Adrenal gland (tissue), 12 donors: ENCODE measurements around the gene APCDD1. TPM values are rescaled to one million over a fixed set of nuclear protein-coding genes. Genes with fewer than 3 reads are reported as not detected.
"Not testable (repeated sequence)": the region's sequence is repeated elsewhere in the genome, so short reads cannot be mapped to it uniquely, and the experiment has no call there.

Source experiments
- DNase-seq, 7 donors: peaks; one replicate each; pipeline ENCODE4 v3.0.0-alpha.2; 2019 to 2020
- H3K27ac ChIP-seq, 5 donors: fragments of 200-600 bp; sonication (generic) in 4 of 5; 1 replicate in 3 of 5; 2 replicates in 2 of 5; pipeline versions ENCODE4 v1.5.1 to v1.8.0; 2016 to 2020; ENCODE audit warnings: mild to moderate bottlenecking in 1 of 5
- H3K27me3 ChIP-seq: fragments of 200-600 bp; 2 replicates; pipeline ENCODE4 v1.8.0; 2021
- H3K36me3 ChIP-seq, 2 donors: fragments of 200-600 bp; replicated peaks in 1 of 2; 1 replicate in 1 of 2; 2 replicates in 1 of 2; pipeline versions ENCODE4 v1.5.1 to v1.8.0; 2018 to 2022
- H3K4me1 ChIP-seq, 2 donors: fragments of 200-600 bp; replicated peaks in 1 of 2; 1 replicate in 1 of 2; 2 replicates in 1 of 2; pipeline versions ENCODE4 v1.5.1 to v1.8.0; 2018 to 2021
- H3K4me3 ChIP-seq, 4 donors: fragments of 200-600 bp; sonication (generic) in 3 of 4; one replicate each; pipeline ENCODE4 v1.5.1; 2016 to 2018
- H3K9me3 ChIP-seq, 3 donors: fragments of 200-600 bp; sonication (generic) in 1 of 3; replicated peaks in 1 of 3; 1 replicate in 2 of 3; 2 replicates in 1 of 3; pipeline versions ENCODE4 v1.5.1 to v1.8.0; 2016 to 2021
- POLR2A ChIP-seq, 2 donors: fragments of 450-650 bp; IDR thresholded peaks; one replicate each; pipeline ENCODE4 v1.6.1; 2017; ENCODE audit warnings: antibody characterized with exemption in 2 of 2, mild to moderate bottlenecking in 2 of 2, moderate library complexity in 1 of 2
- WGBS, 4 donors: extraction: QIAGEN DNeasy Blood & Tissue Kit in 2 of 4; methylation state at CpG; one replicate each; pipeline versions ENCODE4 v1.1.5 to v1.1.7; 2013 to 2017; 5-methylcytosine and 5-hydroxymethylcytosine counted together
- intact Hi-C, 2 donors: fragments of 100-400 bp; cut with DNase I; formaldehyde crosslinking; loops; one replicate each; pipeline versions ENCODE4 v1.14.1 to v1.15.0; 2022 to 2023
- polyA plus RNA-seq, 3 donors: library from polyadenylated mRNA; stranded (reverse); fragments of 200-250 nt in 2 of 3; fragments of 350-450 nt in 1 of 3; fragmentation: Illumina TruSeq in 1 of 3; extraction: RNeasy Lipid Tissue Mini Kit (QIAGEN cat#74804) in 1 of 3; gene quantifications; one replicate each; pipeline ENCODE4 v1.2.3, GENCODE V29; 2013 to 2014
- total RNA-seq, 9 donors: library from RNA; depleted of rRNA in 4 of 9; stranded (reverse); fragments of >200 nt in 4 of 9; fragments of 120-200 nt in 1 of 9; fragmentation: NEBNext Ultra II Directional in 1 of 9; extraction: Animal tissue kit (Norgen Biotek cat#: 25700) in 1 of 9; gene quantifications; one replicate each; pipeline versions ENCODE4 v1.1.0 to v1.2.4, GENCODE V29; 2013 to 2023
- TF ChIP-seq, protein P1 (sequence below), 6 experiments: fragments of 450-650 bp in 4 of 6; fragments of 200-600 bp in 2 of 6; sonication (generic) in 1 of 6; IDR thresholded peaks; 1 replicate in 5 of 6; 2 replicates in 1 of 6; pipeline versions ENCODE4 v1.5.1 to v1.8.0; 2016 to 2021; ENCODE audit warnings: antibody characterized with exemption in 6 of 6, mild to moderate bottlenecking in 2 of 6, moderate library complexity in 1 of 6
- donor health status: healthy with polysubstance abuse.
- donor health status: Bipolar disorder and iron deficiency.
- donor health status: DM: yes; HTN: yes; CAD: no.
- donor health status: DM: no; HTN: no; CAD: no.
- donor health status: DM: no; HTN: no; CAD: no.
- donor health status: DM: yes; HTN: yes; CAD: no.

Gene APCDD1
- total and polyA plus RNA-seq, 12 donors = 7.1 to 62.2 (median 21.9) TPM

- no peaks in the 10 kb centered on the region for H3K9me3 ChIP-seq
- intact Hi-C loops = no loop called here
- WGBS, 4 donors = 71 to 81% (median 73%) methylated on average over 2 of the region's 2 CpGs
- H3K27me3 ChIP-seq = no peaks in the 10 kb centered on the region
- no peak overlapping the region for H3K4me3 ChIP-seq
- TF ChIP-seq, protein P1, sequence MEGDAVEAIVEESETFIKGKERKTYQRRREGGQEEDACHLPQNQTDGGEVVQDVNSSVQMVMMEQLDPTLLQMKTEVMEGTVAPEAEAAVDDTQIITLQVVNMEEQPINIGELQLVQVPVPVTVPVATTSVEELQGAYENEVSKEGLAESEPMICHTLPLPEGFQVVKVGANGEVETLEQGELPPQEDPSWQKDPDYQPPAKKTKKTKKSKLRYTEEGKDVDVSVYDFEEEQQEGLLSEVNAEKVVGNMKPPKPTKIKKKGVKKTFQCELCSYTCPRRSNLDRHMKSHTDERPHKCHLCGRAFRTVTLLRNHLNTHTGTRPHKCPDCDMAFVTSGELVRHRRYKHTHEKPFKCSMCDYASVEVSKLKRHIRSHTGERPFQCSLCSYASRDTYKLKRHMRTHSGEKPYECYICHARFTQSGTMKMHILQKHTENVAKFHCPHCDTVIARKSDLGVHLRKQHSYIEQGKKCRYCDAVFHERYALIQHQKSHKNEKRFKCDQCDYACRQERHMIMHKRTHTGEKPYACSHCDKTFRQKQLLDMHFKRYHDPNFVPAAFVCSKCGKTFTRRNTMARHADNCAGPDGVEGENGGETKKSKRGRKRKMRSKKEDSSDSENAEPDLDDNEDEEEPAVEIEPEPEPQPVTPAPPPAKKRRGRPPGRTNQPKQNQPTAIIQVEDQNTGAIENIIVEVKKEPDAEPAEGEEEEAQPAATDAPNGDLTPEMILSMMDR (IDR thresholded peaks at IDR 0.05) = no peak
- no peak for TF ChIP-seq POLR2A (IDR thresholded peaks at IDR 0.05)
- H3K27ac ChIP-seq = no peak overlapping the region
- peaks cover 0 to 4% of the 10 kb centered on the region in 2 donors for H3K4me1 ChIP-seq
- DNase-seq = no peak
- H3K36me3 ChIP-seq = peaks cover 0 to 24% of the 10 kb centered on the region in 2 donors
These were observed 83.3 kb downstream of the APCDD1 start for GRCh38 chr18:10537765-10538164.

- peaks cover 0 to 24% of the 10 kb centered on the region in 2 donors for H3K36me3 ChIP-seq
- 95 to 97% (median 95%) methylated on average over 5 of the region's 5 CpGs for WGBS, 4 donors
- intact Hi-C loops, DNase-seq, H3K4me3 ChIP-seq, H3K9me3 ChIP-seq, H3K27ac ChIP-seq, H3K27me3 ChIP-seq: not testable (repeated sequence)
- H3K4me1 ChIP-seq = peaks cover 0 to 16% of the 10 kb centered on the region in 2 donors
These were observed 84.7 kb downstream of the APCDD1 start for GRCh38 chr18:10539124-10539523.

Other genes with a start within 250 kb of the APCDD1 start
- gene NAPG, start 71.4 kb downstream of the APCDD1 start, total RNA-seq = 10 to 100 TPM; 23.6 to 63.9 (median 42.6) TPM
- 10 to 100 TPM; 17.0 to 38.2 (median 17.6) TPM for gene NAPG, start 71.4 kb downstream of the APCDD1 start, polyA plus RNA-seq